ENCODE results near the gene PHF5A.

Gene PHF5A

GRCh38 chr22:41512421-41513194, 44.1 kb upstream of the PHF5A start:
- H3K4me3 ChIP-seq (ENCODE audit: low read depth, low read length) = no peak overlapping the region
- TF ChIP-seq MAX (IDR thresholded peaks at IDR 0.05; ENCODE audit: low read depth, low read length) (no peak), POLR2A (IDR thresholded peaks at IDR 0.05; ENCODE audit: extremely low read depth, insufficient read length) (no peak), MYC (IDR thresholded peaks at IDR 0.05; ENCODE audit: low read depth, low read length) (no peak), CTCF (IDR thresholded peaks at IDR 0.05; ENCODE audit: low read depth, low read length) (no peak)
- DNase-seq (ENCODE audit: low read depth) = no peak

- DNase-seq (ENCODE audit: low read depth) = no peak
- TF ChIP-seq CTCF (IDR thresholded peaks at IDR 0.05; ENCODE audit: low read depth, low read length) (no peak), MYC (IDR thresholded peaks at IDR 0.05; ENCODE audit: low read depth, low read length) (no peak), POLR2A (IDR thresholded peaks at IDR 0.05; ENCODE audit: extremely low read depth, insufficient read length) (no peak)
- no peak overlapping the region for H3K4me3 ChIP-seq (ENCODE audit: low read depth, low read length)
These were observed 43.1 kb upstream of the PHF5A start for GRCh38 chr22:41511521-41511968.

GRCh38 chr22:41508770-41509170, 40.3 kb upstream of the PHF5A start:
- no peak for TF ChIP-seq MYC (IDR thresholded peaks at IDR 0.05; ENCODE audit: low read depth, low read length)
- no peak for TF ChIP-seq MAX (IDR thresholded peaks at IDR 0.05; ENCODE audit: low read depth, low read length)
- no peak for TF ChIP-seq POLR2A (IDR thresholded peaks at IDR 0.05; ENCODE audit: extremely low read depth, insufficient read length)
- DNase-seq (ENCODE audit: low read depth) = no peak
- H3K4me3 ChIP-seq (ENCODE audit: low read depth, low read length) = no peak overlapping the region

- H3K4me3 ChIP-seq (ENCODE audit: low read depth, low read length) = no peak overlapping the region
- TF ChIP-seq MAX (IDR thresholded peaks at IDR 0.05; ENCODE audit: low read depth, low read length) = no peak
- no peak for TF ChIP-seq CTCF (IDR thresholded peaks at IDR 0.05; ENCODE audit: low read depth, low read length)
- no peak for TF ChIP-seq POLR2A (IDR thresholded peaks at IDR 0.05; ENCODE audit: extremely low read depth, insufficient read length)
- no peak for DNase-seq (ENCODE audit: low read depth)
These were observed 39.0 kb upstream of the PHF5A start for GRCh38 chr22:41507330-41508063.

GRCh38 chr22:41505511-41506220, 37.2 kb upstream of the PHF5A start:
- DNase-seq (ENCODE audit: low read depth) = no peak
- no peak overlapping the region for H3K4me3 ChIP-seq (ENCODE audit: low read depth, low read length)
- no peak for TF ChIP-seq MAX (IDR thresholded peaks at IDR 0.05; ENCODE audit: low read depth, low read length)
- no peak for TF ChIP-seq CTCF (IDR thresholded peaks at IDR 0.05; ENCODE audit: low read depth, low read length)
- no peak for TF ChIP-seq MYC (IDR thresholded peaks at IDR 0.05; ENCODE audit: low read depth, low read length)
- no peak for TF ChIP-seq POLR2A (IDR thresholded peaks at IDR 0.05; ENCODE audit: extremely low read depth, insufficient read length)

- DNase-seq (ENCODE audit: low read depth) = no peak
- no peak overlapping the region for H3K4me3 ChIP-seq (ENCODE audit: low read depth, low read length)
- TF ChIP-seq MAX (IDR thresholded peaks at IDR 0.05; ENCODE audit: low read depth, low read length) (no peak), CTCF (IDR thresholded peaks at IDR 0.05; ENCODE audit: low read depth, low read length) (no peak), MYC (IDR thresholded peaks at IDR 0.05; ENCODE audit: low read depth, low read length) (no peak), POLR2A (IDR thresholded peaks at IDR 0.05; ENCODE audit: extremely low read depth, insufficient read length) (no peak)
These were observed 36.3 kb upstream of the PHF5A start for GRCh38 chr22:41504816-41505215.
